AG04449 (cell line): ENCODE measurements around the gene RAG1.

ENCODE experiments used
- CTCF ChIA-PET: fragments of 350-600 bp; formaldehyde crosslinking; extraction: SDS; loops from one replicate; lab custom pipeline; 2021; ENCODE audit warnings: antibody characterized with exemption; lab: Yijun Ruan, JAX
- POLR2A ChIA-PET: fragments of 400-600, 350-600 bp; formaldehyde crosslinking; extraction: SDS; loops from one replicate; lab custom pipeline; 2020; ENCODE audit warnings: antibody characterized with exemption, inconsistent platforms; lab: Yijun Ruan, JAX
- DNase-seq: peaks from one replicate; pipeline ENCODE4 v3.0.0-alpha.2; 2010; ENCODE audit warnings: low read depth, low spot score
- H3K4me3 ChIP-seq: 2 replicates; pipeline ENCODE4 v1.5.1; 2011; ENCODE audit warnings: low read depth, mild to moderate bottlenecking, control low read depth, low read length
- TF ChIP-seq, protein P1 (sequence below): IDR thresholded peaks from one replicate; pipeline ENCODE4 v1.5.1; 2011; ENCODE audit warnings: mild to moderate bottlenecking, moderate library complexity, low read length, control low read depth, inconsistent platforms; ENCODE audit not compliant: insufficient read depth; ENCODE audit errors: missing control alignments

The RAG1 gene

DNA sequence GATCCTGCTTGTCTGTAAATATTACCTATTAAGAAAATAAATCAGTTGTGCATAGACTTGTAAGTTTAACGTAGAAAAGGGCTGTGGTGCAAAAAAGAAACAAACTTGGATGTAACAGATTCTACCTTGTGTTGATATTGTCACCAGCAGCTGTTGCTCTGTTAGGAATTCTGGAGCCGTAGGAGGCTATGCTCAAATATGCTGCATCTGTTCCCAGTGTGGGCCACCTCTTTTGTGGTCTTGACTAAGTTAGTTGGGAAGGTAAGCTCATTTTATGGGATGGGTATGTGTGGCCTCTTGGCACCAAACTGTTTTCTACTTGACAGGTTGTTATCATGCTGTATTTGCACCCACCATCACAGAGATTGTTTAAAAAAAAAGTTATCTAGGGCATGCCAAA, 59.7 kb downstream of the RAG1 start:
- H3K4me3 ChIP-seq, result no peak overlapping the region
- POLR2A ChIA-PET, result no interaction called here
- TF ChIP-seq, protein P1, sequence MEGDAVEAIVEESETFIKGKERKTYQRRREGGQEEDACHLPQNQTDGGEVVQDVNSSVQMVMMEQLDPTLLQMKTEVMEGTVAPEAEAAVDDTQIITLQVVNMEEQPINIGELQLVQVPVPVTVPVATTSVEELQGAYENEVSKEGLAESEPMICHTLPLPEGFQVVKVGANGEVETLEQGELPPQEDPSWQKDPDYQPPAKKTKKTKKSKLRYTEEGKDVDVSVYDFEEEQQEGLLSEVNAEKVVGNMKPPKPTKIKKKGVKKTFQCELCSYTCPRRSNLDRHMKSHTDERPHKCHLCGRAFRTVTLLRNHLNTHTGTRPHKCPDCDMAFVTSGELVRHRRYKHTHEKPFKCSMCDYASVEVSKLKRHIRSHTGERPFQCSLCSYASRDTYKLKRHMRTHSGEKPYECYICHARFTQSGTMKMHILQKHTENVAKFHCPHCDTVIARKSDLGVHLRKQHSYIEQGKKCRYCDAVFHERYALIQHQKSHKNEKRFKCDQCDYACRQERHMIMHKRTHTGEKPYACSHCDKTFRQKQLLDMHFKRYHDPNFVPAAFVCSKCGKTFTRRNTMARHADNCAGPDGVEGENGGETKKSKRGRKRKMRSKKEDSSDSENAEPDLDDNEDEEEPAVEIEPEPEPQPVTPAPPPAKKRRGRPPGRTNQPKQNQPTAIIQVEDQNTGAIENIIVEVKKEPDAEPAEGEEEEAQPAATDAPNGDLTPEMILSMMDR, result no peak
- CTCF ChIA-PET, result interaction anchor here (1.9 kb wide), 1 partner anchor 64 kb away, joined by 9 read pairs; no protein-coding TSS in a partner anchor
- no peak for DNase-seq

DNA sequence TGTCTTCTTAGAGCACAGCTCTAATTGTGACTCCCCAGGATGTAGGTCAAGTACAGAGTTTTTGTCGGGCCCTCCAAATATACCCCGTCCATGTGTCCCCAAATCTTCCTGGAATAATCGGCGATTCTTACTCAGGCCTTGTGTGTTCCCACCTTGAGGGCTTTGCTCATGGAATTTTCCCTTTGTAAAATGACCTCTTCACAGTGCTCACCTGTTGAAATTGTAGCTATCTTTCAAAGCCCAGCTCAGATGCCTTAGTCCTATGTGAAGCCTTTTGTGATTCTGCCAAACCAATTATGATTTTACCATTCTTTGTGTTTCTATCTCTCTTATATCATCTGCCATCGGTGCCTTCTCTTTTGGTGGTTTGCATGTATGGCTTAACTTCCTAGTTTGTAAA, 60.3 kb downstream of the RAG1 start:
- CTCF ChIA-PET, result interaction anchor here (1.9 kb wide), 1 partner anchor 65 kb away, joined by 9 read pairs; no protein-coding TSS in a partner anchor
- POLR2A ChIA-PET, result no interaction called here
- TF ChIP-seq, protein P1, result no peak
- H3K4me3 ChIP-seq, result no peak overlapping the region
- DNase-seq, result no peak

DNA sequence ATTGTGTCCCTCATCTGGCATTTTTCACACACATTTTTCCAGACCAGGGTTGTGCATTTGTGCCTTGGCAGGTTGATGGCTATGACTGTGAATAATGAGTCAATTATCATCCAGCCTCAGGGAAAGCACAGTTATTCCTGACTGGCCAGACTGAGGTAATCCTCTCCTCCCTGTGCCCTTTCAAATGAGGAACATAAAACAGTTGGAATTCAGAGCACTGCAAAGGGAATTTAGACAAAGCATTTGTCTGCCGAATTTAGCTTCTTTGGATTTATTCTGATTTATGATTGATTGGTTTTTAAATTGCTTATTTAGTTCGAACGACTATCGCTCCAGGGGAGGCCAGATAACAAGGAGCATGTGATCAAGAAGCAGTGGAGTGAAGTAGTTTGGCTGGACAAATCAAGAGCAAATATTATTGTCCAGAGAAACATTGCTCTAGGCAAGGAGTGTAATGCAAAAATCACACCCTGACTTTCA, 61.0 kb downstream of the RAG1 start:
- POLR2A ChIA-PET, result no interaction called here
- TF ChIP-seq, protein P1, result no peak
- CTCF ChIA-PET, result interaction anchor here (1.9 kb wide), 1 partner anchor 66 kb away, joined by 9 read pairs; no protein-coding TSS in a partner anchor
- no peak for DNase-seq
- no peak overlapping the region for H3K4me3 ChIP-seq
